GM10266 (cell line): ENCODE data around the gene IL23R.
A peak's percentile ranks its signal among the peaks of the same experiment; 100 is the strongest.

Source experiments
- DNase-seq: peaks from one replicate; pipeline ENCODE4 v3.0.0; 2012; ENCODE audit errors: extremely low spot score
- CTCF ChIP-seq: IDR thresholded peaks from 2 replicates; pipeline ENCODE4 v1.5.1; 2012; ENCODE audit warnings: mild to moderate bottlenecking, low read depth; ENCODE audit not compliant: control insufficient read depth, insufficient read depth; ENCODE audit errors: missing control alignments

The IL23R gene

GRCh38 chr1:67262735-67263134 lies 96.5 kb downstream of the IL23R start:
- DNase-seq = no peak

GRCh38 chr1:67264152-67264551 lies 97.9 kb downstream of the IL23R start:
- TF ChIP-seq CTCF = no peak
- no peak for DNase-seq

More at GRCh38 chr1:67262735-67263134, 96.5 kb downstream of the IL23R start:
- no peak for TF ChIP-seq CTCF

GRCh38 chr1:67264899-67265298 lies 98.6 kb downstream of the IL23R start:
- DNase-seq = peak; percentile 16
- TF ChIP-seq CTCF = no peak

GRCh38 chr1:67269061-67269460 lies 102.8 kb downstream of the IL23R start:
- no peak for TF ChIP-seq CTCF
- DNase-seq = no peak

GRCh38 chr1:67270541-67270940 lies 104.3 kb downstream of the IL23R start:
- TF ChIP-seq CTCF = no peak
- no peak for DNase-seq

- no peak for TF ChIP-seq CTCF
- no peak for DNase-seq
Measured at GRCh38 chr1:67273591-67273990, 107.3 kb downstream of the IL23R start.

- TF ChIP-seq CTCF = no peak
- peak; percentile 39 for DNase-seq
Measured at GRCh38 chr1:67274623-67275325, 108.5 kb downstream of the IL23R start.
